Neutrophil (primary cell): ENCODE results near the gene NEU3.

Source experiments
- H3K27ac ChIP-seq: fragments of 200-600 bp; sonication (generic); 2 replicates; pipeline ENCODE4 v1.5.1; 2016; ENCODE audit warnings: mild to moderate bottlenecking, moderate library complexity
- H3K27me3 ChIP-seq: fragments of 200-600 bp; sonication (generic); 2 replicates; pipeline ENCODE4 v1.6.0; 2016; ENCODE audit warnings: mild to moderate bottlenecking
- H3K36me3 ChIP-seq: fragments of 200-600 bp; sonication (generic); 2 replicates; pipeline ENCODE4 v1.5.1; 2017
- H3K4me1 ChIP-seq, 2 experiments: fragments of 200-600 bp in 1 of 2; sonication (generic) in 1 of 2; 1 replicate in 1 of 2; 2 replicates in 1 of 2; pipeline versions ENCODE4 v1.5.1 to v1.6.1; 2013 to 2016; ENCODE audit warnings: low read depth in 1 of 2, low read length in 1 of 2, mild to moderate bottlenecking in 1 of 2, moderate library complexity in 1 of 2; ENCODE audit not compliant: control insufficient read depth in 1 of 2, insufficient read depth in 1 of 2
- H3K4me3 ChIP-seq, 2 experiments: fragments of 200-600 bp in 1 of 2; sonication (generic) in 1 of 2; 1 replicate in 1 of 2; 2 replicates in 1 of 2; pipeline ENCODE4 v1.5.1; 2013 to 2016; ENCODE audit warnings: low read depth in 1 of 2, low read length in 1 of 2, mild to moderate bottlenecking in 1 of 2, moderate library complexity in 1 of 2
- H3K9me3 ChIP-seq: fragments of 200-600 bp; sonication (generic); 2 replicates; pipeline ENCODE4 v1.5.1; 2016
- TF ChIP-seq, protein P1 (sequence below): fragments of 200-600 bp; sonication (generic); IDR thresholded peaks from 2 replicates; pipeline ENCODE4 v1.5.1; 2016; ENCODE audit warnings: antibody characterized with exemption

NEU3 gene

DNA sequence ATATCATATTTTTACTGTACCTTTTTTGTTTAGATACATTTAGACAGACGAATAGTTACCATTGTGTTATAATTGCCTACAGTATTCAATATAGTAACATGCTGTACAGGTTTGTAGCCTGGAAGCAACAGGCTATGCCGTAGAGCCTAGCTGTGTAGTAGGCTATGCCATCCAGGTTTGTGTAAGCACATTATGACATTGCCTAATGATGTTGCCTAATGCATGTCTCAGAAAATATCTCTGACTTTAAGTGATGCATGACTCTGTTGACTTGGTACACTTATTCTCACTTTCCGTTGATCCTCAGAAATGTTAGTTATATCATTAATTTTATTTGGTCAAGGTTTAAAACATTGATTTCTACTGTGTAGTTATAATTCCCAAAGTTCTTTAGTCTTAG is 68.1 kb downstream of the NEU3 start:
- Histone ChIP-seq H3K27ac (no peak overlapping the region), H3K9me3 (no peaks in the 10 kb centered on the region), H3K36me3 (no peaks in the 10 kb centered on the region), H3K4me1 (no peaks in the 10 kb centered on the region), H3K27me3 (peaks cover 21% of the 10 kb centered on the region), H3K4me3 (no peak overlapping the region)
- TF ChIP-seq, protein P1, sequence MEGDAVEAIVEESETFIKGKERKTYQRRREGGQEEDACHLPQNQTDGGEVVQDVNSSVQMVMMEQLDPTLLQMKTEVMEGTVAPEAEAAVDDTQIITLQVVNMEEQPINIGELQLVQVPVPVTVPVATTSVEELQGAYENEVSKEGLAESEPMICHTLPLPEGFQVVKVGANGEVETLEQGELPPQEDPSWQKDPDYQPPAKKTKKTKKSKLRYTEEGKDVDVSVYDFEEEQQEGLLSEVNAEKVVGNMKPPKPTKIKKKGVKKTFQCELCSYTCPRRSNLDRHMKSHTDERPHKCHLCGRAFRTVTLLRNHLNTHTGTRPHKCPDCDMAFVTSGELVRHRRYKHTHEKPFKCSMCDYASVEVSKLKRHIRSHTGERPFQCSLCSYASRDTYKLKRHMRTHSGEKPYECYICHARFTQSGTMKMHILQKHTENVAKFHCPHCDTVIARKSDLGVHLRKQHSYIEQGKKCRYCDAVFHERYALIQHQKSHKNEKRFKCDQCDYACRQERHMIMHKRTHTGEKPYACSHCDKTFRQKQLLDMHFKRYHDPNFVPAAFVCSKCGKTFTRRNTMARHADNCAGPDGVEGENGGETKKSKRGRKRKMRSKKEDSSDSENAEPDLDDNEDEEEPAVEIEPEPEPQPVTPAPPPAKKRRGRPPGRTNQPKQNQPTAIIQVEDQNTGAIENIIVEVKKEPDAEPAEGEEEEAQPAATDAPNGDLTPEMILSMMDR: no peak

DNA sequence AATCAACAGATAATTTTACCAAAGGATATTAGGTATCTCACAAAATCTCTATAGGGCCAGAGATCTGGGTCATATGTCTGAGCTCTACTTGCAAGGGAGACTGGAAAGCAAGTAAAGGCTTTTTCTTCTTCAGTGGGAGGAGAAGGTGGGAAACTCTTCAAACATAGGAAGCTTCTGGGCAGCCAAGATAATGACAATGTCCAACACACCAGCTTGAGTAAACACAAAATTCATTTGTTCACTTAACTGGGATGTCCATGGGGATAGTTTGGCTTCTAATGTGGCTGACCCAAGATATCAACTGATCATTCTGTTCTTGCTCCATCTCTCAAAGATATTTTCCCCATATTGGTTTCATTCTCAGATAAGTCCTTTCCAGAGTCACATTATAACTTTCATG is 70.6 kb downstream of the NEU3 start:
- TF ChIP-seq, protein P1: no peak
- Histone ChIP-seq H3K4me1 (no peaks in the 10 kb centered on the region), H3K4me3 (no peak overlapping the region), H3K36me3 (no peaks in the 10 kb centered on the region), H3K27ac (no peak overlapping the region), H3K9me3 (no peaks in the 10 kb centered on the region), H3K27me3 (peaks cover 23% of the 10 kb centered on the region)

DNA sequence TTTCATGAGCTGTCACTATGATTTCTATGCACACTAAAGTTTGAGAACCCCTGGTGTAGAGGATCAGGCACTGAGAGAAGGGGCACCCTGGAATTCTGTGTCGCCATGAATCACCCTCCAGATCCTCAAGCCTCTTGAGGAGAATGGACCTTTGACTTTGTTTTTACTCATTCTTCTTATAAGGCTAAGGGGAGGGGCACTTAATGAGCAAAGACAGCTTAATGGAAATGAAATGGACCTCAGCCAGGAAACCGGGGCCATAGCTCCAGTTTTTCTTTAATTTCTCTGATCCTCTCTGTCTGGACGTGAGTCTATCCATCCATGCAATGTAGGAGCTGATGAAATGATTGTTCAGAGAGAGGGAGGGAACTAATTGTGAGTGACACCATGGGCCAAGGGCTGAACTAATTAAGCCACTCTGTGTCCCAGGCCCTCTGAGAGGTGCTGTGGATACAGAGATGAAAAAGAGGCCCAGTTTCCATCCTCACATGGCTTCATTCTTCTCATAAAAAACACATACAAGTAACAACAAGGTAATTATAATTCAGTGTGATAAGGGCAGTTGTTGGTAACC is 75.1 kb downstream of the NEU3 start:
- Histone ChIP-seq H3K4me3 (no peak overlapping the region), H3K36me3 (no peaks in the 10 kb centered on the region), H3K27ac (no peak overlapping the region), H3K27me3 (peaks cover 49% of the 10 kb centered on the region), H3K4me1 (no peaks in the 10 kb centered on the region), H3K9me3 (no peaks in the 10 kb centered on the region)
- TF ChIP-seq, protein P1: no peak

DNA sequence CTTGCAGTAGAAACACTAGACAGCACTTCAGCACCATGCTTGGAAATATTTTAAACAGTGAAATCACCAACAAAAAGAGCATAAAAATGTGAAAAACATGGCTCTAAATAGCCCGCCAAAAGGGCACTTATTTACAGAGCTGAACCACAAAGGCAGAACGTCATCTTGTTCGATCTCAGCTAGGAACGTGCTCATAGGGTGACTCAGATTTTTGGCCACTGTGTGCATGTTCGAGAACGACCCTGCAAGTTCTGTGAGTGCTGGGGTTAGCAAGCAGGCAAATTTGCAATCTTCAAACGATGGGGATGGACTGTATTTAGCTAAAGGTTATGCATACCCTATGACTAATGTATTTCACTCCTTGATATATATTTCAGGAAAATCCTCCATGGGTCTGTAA is 77.3 kb downstream of the NEU3 start:
- TF ChIP-seq, protein P1: no peak
- H3K36me3 ChIP-seq: no peaks in the 10 kb centered on the region
- H3K9me3 ChIP-seq: no peaks in the 10 kb centered on the region
- no peak overlapping the region for H3K4me3 ChIP-seq
- H3K4me1 ChIP-seq: no peaks in the 10 kb centered on the region
- peaks cover 47% of the 10 kb centered on the region for H3K27me3 ChIP-seq
- no peak overlapping the region for H3K27ac ChIP-seq
